HG03045 (cell line): ENCODE data around the gene MACROH2A2.
"Not testable (repeated sequence)": the region's sequence is repeated elsewhere in the genome, so short reads cannot be mapped to it uniquely, and the experiment has no call there.

ENCODE experiments used
- ATAC-seq: cut with Tn5 transposase; IDR thresholded peaks from one replicate; pipeline ENCODE4 v1.9.1; 2021; ENCODE audit warnings: mild to moderate bottlenecking, moderate library complexity; ENCODE audit not compliant: unreplicated experiment

The MACROH2A2 gene

DNA sequence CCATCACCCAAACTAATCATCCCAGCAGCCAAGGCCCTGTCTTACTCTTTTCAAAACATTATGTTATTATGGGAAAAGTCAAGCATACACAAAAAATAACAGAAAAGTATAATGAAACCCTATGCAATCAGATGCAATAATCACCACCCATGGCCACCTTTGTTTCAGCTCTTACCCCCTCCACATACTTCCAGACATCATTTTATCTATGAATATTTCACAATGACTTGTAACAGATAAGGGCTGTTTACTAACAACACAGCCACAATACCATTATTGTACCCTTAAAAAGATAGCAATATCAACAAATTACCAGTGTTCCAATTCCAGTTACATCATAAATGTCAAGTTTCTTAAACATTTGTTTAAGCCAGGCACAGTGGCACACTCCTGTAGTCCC lies 44.8 kb downstream of the MACROH2A2 start:
- no peak for ATAC-seq

- no peak for ATAC-seq
Measured at GRCh38 chr10:70098271-70098670, 45.6 kb downstream of the MACROH2A2 start.

DNA sequence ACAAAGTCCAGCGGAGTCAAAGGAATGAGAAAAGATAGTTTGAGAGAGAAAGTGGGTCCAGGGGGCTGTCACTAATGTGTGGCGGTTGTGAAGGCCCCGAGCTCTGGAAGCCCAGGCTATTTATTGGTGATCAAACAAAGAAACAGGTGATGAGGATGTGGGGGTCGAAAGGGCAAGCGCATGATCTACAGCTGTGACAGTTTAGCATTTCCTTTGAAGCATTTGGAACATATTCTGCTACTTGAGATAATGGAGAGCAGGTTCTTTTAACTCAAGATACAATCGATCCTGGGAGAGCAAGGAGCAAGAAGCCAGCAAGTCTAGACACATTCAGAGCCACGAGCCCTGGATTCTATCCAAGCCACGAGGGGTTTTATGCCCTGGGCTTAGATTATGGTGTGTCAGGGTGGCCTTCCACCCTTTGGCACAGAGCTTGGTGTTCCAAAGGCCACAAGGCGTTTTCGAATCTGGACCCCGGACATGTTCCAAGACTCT lies 48.5 kb downstream of the MACROH2A2 start:
- ATAC-seq: not testable (repeated sequence)

- no peak for ATAC-seq
Measured at GRCh38 chr10:70101668-70102067, 49.0 kb downstream of the MACROH2A2 start.

DNA sequence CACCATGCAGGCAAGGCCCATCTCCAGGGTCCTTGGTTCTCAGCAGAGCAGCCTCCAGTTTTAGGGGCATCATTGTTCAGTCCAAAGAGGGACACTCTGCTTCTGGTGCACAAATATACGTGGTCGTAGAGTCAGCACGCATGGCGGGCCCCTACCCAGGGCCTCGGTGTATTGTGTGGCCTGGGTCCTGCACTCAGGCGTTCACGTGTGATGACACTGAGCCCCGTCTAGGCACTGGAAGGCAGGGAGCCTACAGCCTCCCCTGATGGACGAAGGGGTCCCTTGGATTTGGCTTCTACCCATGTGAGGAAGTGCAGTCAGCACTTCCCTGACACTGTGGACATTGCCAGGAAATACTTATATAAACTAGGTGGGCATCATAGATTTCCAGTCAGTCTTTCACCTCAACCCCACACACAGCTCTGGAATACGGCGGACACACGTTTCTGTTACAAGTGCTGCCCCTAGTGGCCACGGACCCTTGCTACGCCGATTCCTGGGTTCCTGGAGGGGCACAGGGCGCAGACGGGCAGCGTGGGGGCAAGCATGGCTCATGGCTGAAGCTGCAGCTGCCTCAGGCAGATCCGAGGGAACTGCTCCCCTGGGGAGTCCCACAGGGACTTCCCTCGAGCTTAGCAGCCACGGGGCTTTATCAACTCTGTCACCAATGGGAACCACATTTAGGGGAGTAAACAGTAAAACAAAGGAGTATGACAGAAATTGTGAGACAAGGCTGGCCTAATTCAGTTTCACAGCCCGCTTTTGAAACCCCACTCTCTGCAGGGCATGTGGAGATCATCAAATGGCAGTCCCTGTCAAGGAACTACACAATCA lies 54.5 kb downstream of the MACROH2A2 start:
- ATAC-seq: no peak

DNA sequence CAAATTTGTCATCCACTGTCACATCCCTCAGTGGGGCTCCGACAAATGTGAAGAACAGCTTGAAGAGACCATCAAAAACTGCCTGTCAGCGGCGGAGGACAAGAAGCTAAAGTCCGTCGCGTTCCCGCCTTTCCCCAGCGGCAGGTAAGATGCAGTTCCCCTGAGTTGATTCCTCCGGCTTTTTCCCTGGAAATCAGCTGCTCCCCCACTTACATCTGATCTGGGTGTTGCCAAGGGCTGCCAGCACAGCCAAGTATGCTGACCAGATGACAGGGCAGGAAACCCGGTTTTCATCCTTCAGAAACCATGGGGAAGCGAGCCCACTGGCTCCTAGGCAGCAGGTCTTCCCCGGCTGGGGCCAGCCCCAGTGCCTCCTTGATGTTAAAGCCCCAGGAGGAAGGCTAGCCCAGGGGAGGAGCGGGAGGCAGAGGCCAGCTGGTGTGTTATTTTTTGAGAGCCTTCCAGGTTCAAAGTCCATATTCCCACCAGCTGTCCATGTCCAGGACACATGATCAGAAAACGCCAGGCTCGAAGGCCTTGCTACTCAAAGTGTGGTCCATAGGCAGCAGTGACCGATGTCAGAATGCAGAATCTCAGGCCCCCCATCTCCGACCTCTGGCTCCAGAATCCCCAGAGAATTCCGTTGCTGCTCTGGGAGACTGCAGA lies 56.6 kb downstream of the MACROH2A2 start:
- ATAC-seq: no peak

GRCh38 chr10:70111496-70111895 lies 58.9 kb downstream of the MACROH2A2 start:
- ATAC-seq: no peak

GRCh38 chr10:70112071-70112470 lies 59.4 kb downstream of the MACROH2A2 start:
- no peak for ATAC-seq

DNA sequence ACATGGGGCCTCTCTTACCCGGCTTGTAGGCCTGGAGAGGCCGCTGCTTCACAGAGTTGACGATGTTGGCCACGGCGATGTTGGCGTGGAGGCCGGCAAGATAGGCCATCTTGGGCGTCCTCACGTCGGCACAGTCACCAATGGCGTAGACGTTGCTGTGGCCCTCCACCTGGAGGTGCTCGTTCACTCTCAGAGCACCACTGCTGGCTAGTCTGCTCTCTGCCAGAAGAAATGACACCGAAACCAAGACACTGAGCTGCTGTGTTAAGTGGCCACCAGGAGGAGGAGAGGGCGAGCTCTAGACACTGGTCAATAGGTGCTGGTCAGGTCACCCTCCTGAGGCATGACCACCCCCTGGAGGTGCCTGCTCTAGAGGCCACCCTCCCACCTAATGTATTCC lies 62.3 kb downstream of the MACROH2A2 start:
- no peak for ATAC-seq

- ATAC-seq: no peak
Measured at GRCh38 chr10:70115948-70116682, 63.5 kb downstream of the MACROH2A2 start.

GRCh38 chr10:70117646-70118045 lies 65.0 kb downstream of the MACROH2A2 start:
- ATAC-seq: no peak

- no peak for ATAC-seq
Measured at GRCh38 chr10:70118196-70118595, 65.5 kb downstream of the MACROH2A2 start.

DNA sequence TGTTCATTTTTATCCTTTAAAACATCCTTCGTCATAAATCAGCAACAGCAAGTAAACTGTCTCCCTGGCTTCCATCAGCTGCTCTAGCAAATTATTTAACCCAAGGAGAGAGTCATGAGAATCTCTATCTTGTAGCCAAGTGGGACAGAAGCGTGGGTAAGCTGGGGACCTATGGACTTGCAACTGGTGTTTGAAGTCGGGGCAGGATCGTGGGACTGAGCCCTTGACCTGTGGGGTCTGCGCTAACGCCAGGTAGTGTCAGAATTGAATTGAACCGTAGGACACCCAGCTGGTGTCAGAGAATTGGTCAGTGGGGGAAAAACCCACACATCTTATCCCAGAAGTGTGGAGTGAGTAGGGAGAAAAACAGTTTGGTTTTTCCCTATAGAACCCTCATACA lies 66.6 kb downstream of the MACROH2A2 start:
- ATAC-seq: no peak

DNA sequence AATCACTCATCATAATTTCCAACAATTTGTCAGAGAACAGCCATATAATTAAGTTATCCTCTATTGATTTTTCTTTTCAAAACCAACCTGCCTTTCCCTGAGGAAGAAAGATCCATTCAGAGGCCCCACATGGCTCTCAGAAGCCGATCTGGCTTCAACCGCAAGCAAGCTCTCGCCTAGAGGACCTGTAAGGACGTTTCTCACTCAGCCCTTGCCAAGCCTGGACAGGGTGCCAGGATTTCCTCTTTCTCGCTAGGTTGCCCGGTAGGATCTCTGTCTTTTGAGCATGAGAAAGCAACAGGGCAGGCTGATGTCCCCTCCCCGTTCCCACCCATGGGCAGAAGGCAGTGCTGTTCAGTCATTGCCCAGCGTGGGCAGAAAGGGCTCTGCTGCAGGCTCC lies 67.0 kb downstream of the MACROH2A2 start:
- ATAC-seq: no peak

GRCh38 chr10:70120417-70120816 lies 67.8 kb downstream of the MACROH2A2 start:
- ATAC-seq: no peak

GRCh38 chr10:70121281-70121949 lies 68.8 kb downstream of the MACROH2A2 start:
- ATAC-seq: no peak

DNA sequence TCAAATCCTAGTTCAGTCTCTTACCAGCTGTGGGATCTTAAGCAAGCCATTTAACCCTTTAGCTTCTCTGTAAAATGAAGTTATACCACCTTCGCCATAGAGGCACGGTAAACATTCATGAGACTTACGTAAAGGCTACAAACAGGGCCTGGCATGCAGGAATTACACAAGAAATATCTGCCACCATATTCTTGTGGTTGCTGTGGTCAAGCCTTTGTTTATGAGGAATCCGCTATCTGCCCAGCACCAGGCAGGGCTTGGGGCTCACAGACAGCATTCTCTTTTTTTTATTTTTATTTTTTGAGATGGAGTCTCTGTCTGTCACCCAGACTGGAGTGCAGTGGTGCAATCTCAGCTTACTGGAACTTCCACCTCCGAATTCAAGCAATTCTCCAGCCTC lies 70.1 kb downstream of the MACROH2A2 start:
- no peak for ATAC-seq

DNA sequence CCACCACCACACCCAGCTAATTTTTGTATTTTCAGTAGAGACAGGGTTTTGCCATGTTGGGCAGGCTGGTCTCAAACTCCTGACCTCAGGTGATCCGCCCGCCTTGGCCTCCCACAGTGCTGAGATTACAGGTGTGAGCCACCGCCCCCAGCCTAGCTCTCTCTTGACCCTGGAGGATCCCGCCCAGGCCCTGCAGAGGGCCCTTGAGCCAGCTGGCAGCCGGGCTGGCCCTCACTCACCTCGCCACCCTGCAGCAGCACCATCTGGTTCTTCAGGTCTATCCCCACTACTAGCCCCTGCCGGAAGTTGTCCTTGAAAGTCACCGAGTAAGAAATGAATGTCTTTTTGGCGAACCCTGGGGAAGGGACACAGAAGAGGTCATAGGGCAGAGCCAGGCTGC lies 70.5 kb downstream of the MACROH2A2 start:
- not testable (repeated sequence) for ATAC-seq

- ATAC-seq: no peak
Measured at GRCh38 chr10:70123817-70124216, 71.2 kb downstream of the MACROH2A2 start.

DNA sequence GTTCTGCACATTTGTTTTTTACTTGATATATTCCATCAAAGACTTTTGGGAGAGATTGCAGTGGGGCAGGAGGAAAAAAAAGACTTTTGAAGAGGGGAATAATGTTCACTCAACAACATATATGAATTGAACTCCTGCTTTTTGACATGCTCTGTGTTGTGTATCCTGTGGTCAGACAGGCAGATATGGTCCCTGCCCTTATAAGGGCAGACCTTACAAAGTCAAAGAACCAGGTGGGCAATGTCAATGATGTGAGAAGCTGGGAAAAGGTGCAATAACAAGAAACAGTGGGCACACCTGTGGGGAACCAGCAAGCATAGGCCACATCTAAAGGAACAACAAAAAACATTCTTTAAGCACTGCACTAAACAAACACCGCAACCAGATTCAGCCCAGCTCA lies 71.8 kb downstream of the MACROH2A2 start:
- no peak for ATAC-seq

DNA sequence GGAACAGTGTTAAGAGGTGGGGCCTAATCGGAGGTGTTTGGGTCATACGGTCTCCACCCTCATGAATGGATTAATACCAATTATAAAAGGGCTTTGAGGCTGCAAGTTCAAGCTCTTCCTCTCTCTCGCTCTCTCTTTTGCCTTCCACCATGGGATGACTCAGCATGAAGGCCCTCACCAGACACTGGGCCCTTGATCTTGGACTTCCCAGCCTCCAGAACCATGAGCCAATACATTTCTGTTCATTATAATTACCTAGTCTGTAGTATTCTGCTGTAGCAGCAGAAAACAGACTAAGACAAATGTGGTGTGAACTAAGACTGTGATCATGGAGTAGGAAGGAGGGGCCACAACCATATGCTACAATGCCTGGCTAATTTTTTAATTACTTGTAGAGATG lies 72.3 kb downstream of the MACROH2A2 start:
- ATAC-seq: no peak
